Measurements from ENCODE around the gene LILRA2. TPM values are rescaled to one million over a fixed set of nuclear protein-coding genes. Genes with fewer than 3 reads are reported as not detected.
"Not testable (repeated sequence)": the region's sequence is repeated elsewhere in the genome, so short reads cannot be mapped to it uniquely, and the experiment has no call there.

The LILRA2 gene
- total RNA-seq, 1 experiment from 2014 or later: not detected

DNA sequence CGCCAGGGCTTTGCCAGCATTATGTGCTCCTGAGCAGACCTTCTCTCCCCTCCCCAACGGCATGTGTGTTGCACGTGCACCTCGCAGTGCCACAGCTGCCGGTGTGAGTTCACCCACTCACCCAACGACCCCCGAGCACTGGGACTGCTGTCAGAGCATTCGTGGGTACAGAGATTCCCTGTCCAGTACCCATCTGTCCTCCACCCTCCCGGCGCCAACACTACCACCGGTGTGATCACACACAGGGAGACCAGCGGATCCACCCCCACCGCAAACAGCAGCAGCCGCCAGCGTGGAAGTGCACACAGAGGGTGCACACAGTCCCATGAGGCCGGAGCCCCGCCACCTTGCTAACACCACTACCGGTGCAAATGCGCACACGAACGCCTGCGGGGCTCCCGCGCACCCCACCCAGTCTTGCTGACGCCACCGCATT is 35.8 kb downstream of the LILRA2 start:
- DNase-seq (ENCODE audit: low spot score): no peak

DNA sequence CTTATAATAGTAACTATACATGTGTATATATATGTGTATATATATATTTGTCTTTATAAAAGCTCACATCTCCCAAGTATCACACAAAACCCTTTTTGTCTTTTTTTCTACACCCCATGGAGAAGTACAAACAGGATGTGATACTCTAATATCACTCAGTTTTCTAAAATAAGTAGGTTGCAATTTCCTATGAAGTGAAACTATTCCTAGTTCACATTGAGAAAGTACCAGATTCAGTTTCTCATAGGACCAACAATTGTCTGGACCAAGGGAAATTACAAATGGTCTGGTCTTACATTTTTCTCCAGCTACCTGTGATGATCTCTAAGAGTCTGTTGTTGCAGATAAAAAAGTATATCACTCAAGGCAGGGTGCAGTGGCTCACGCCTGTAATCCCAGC is 38.8 kb downstream of the LILRA2 start:
- no peak for DNase-seq (ENCODE audit: low spot score)

DNA sequence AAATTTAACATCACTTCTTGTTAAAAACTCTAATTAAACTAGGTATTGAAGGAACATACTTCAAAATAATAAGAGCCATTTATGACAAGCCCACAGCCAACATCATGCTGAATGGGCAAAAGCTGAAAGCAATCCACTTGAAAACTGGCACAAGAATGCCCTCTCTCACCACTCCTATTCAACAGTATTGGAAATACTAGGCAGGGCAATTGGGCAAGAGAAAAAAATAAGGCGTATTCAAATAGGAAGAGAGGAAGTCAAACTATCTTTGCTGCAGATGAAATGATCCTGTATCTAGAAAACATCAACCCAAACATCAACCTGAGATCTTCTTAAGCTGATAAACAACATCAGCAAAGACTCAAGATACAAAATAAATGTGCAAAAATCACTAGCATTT is 41.1 kb downstream of the LILRA2 start:
- DNase-seq (ENCODE audit: low spot score): no peak

GRCh38 chr19:54616057-54616456 is 42.5 kb downstream of the LILRA2 start:
- DNase-seq (ENCODE audit: low spot score): no peak

DNA sequence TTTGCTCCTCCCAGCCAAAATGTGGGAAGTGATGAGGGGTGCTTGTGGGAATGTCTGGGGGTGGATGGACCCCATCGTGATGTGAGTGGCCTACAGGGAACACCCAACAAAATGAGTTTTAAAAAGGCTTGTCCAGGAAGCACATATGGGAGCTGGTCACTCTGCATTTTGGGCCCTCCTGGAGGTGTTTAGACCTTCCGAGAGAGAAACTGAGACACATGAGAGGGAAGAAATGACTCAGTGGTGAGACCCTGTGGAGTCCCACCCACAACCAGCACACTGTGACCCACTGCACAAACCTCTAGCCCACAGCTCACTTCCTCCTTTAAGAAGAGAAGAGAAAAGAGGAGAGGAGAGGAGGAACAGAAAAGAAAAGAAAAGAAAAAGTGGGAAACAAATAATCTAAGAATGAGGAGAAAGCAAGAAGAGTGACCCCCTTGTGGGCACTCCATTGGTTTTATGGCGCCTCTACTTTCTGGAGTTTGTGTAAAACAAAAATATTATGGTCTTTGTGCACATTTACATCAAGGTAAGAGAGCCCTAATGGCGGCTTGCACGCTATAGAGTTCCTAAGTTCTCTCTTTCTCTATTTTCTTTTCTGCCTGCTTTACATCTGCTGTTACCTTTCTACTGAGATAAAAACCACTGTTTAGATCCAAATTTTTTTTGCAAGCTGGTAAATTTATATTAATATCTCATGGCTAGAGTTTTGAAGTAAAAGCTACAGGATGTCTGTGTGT is 43.4 kb downstream of the LILRA2 start:
- no peak for DNase-seq (ENCODE audit: low spot score)

GRCh38 chr19:54620464-54620863 is 46.9 kb downstream of the LILRA2 start:
- no peak for DNase-seq (ENCODE audit: low spot score)

- no peak for DNase-seq (ENCODE audit: low spot score)
Measured at GRCh38 chr19:54622431-54622830, 48.8 kb downstream of the LILRA2 start.

DNA sequence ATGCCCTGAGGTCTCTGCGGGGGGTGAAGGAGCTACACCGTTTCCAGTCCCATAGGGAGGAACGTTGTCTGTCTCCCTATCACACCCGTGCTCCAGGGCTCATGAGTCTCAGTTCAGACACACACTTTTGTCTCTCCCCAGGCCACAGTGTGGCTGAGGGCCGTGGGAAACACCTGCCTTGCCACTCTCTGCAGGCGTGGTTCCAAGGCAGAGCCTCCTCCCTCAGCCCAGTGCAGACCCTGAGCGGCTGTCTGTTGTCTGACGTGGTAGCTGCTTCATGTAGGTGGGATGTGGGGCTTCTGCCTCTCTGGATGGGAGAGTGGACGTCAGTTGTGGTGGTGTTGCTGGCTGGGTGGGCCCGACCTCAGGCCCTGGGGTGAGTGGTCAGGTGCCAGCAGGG is 50.6 kb downstream of the LILRA2 start:
- DNase-seq (ENCODE audit: low spot score): not testable (repeated sequence)

DNA sequence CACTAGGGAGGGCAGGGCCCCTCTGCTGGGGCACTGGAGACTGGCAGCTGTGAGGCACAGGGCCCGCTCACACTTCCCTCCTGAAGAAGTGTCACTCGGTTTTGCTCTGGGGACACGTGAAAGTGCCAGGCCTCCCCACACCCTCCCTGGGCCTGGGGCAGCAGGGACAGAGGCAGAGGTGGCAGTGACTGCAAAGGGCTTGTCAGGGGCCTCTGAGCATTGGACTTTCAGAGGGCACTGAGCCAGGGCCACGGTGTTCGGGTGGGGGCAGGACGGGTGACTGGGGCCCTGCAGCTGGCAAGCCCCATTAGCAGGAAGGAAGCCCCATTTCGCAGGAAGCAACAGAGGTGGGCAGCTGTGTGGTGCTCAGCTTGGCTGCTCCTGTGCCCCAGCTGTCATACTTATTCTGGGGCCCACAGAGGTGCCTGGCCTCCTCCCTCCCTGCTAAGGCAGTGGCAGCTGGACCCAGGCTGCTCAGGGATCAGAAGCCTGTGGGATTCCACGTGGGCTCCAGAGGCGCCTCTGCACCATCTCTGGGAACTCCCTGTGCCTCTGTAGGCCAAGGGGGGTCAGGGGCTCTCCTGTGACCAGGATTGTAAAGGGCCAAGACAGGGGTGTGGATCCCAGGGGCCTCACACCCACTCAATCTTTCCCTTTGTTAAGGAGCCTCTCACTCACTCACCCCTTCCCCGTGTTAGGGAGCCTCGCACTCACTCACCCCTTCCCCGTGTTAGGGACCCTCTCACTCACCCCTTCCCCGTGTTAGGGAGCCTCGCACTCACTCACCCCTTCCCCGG is 51.5 kb downstream of the LILRA2 start:
- DNase-seq (ENCODE audit: low spot score): not testable (repeated sequence)

DNA sequence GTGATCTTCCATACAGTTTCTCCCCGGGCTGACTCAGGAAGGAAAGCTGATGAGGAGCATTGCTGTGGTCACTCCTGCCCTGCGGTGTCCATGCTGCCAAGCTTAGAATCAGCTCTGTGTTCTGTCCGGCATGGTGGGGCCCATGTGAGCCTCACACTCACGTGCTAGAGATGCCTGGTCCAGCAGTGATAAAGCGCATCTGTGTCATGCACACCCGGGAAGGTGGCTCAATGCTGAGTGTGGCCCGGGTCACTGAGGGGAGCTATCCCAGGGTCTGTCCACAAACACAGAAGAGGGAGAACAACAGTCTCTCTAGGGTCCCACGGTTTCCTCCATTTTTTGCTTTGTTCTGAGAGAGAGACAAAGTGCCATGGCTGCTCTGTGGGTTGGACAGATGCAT is 53.2 kb downstream of the LILRA2 start:
- DNase-seq (ENCODE audit: low spot score): no peak

- not testable (repeated sequence) for DNase-seq (ENCODE audit: low spot score)
Measured at GRCh38 chr19:54627912-54628311, 54.3 kb downstream of the LILRA2 start.

DNA sequence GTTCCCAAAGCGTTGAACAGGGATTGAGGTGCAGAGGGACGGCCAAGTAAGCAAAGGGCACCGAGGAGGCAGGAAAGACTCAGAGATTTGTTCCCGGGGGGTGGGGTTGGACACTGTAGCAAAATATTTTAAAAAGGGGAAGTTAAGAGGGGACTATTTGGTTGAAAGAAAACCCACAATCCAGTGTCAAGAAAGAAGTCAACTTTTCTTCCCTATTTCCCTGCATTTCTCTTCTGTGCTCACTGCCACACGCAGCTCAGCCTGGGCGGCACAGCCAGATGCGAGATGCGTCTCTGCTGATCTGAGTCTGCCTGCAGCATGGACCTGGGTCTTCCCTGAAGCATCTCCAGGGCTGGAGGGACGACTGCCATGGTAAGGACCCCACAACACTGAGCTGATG is 56.7 kb downstream of the LILRA2 start, which contains the start of gene LILRB1:
Gene LILRB1 (plus strand): TSS at position 223 of the 400 bp plus-strand sequence. CDS start 590 bp downstream, outside the sequence.
- DNase-seq (ENCODE audit: low spot score): not testable (repeated sequence)

DNA sequence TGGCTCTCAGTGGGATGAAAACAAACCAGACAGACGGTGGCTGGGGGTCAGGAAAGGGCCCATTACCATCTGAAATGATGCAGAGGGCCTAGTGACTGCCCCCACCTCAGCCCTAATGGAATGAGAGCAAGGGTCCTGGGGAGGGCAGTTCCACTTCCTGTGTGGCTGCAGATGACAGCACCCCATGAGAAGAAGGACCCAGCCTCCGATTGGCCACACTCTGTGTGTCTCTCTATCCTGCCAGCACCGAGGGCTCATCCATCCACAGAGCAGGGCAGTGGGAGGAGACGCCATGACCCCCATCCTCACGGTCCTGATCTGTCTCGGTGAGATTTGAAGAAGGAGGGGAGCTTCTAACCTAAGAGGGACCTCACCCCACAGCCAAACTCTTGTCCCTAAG is 57.2 kb downstream of the LILRA2 start:
- DNase-seq (ENCODE audit: low spot score): no peak

DNA sequence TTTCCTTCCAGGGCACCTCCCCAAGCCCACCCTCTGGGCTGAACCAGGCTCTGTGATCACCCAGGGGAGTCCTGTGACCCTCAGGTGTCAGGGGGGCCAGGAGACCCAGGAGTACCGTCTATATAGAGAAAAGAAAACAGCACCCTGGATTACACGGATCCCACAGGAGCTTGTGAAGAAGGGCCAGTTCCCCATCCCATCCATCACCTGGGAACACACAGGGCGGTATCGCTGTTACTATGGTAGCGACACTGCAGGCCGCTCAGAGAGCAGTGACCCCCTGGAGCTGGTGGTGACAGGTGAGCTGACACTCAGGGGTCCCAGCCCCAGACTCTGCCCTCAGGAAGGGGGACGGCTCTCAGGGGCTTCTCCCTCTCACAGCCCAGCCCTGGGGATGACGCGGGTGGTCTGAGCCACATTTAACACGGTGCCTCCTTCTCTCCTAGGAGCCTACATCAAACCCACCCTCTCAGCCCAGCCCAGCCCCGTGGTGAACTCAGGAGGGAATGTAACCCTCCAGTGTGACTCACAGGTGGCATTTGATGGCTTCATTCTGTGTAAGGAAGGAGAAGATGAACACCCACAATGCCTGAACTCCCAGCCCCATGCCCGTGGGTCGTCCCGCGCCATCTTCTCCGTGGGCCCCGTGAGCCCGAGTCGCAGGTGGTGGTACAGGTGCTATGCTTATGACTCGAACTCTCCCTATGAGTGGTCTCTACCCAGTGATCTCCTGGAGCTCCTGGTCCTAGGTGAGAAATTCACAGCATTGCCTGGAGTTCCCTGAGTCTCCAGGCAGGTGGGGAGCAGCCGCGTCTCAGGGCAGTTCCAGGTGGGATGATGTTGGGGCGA is 58.1 kb downstream of the LILRA2 start:
- not testable (repeated sequence) for DNase-seq (ENCODE audit: low spot score)

DNA sequence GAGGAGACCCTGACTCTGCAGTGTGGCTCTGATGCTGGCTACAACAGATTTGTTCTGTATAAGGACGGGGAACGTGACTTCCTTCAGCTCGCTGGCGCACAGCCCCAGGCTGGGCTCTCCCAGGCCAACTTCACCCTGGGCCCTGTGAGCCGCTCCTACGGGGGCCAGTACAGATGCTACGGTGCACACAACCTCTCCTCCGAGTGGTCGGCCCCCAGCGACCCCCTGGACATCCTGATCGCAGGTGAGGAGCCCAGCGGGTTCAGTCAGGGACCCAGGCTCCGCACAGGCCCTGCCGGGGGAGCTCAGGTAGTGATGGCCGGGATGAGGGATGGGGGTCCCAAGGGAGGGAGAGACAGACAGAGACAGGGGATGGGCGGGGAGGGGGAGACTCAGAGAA is 58.9 kb downstream of the LILRA2 start:
- not testable (repeated sequence) for DNase-seq (ENCODE audit: low spot score)

GRCh38 chr19:54633401-54633800 is 59.8 kb downstream of the LILRA2 start:
- no peak for DNase-seq (ENCODE audit: low spot score)

GRCh38 chr19:54636081-54636480 is 62.5 kb downstream of the LILRA2 start:
- not testable (repeated sequence) for DNase-seq (ENCODE audit: low spot score)

DNA sequence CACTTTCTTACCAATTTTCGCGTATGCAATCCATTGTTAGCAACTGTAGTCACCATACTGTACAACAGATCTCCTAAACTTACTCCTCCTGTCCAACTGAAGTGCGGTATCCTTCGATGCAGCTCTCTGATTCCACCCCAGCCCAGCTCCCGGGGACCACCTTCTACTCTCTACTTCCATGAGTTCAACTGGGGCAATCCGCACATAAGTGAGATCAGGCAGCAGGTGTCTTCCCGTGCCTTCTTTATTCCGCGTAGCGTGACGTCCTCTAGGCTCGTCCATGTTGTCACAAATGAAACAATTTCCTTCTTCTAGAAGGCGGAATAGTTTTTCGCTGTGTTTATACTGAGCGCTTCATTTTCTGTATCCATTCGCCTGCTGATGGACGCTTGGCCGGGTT is 65.1 kb downstream of the LILRA2 start:
- no peak for DNase-seq (ENCODE audit: low spot score)
